NCI-H2196 treated with DMSO at 0.1 percent for 48 hours (cell line): ENCODE results near the gene RAPGEF6.
"Not testable (repeated sequence)": the region's sequence is repeated elsewhere in the genome, so short reads cannot be mapped to it uniquely, and the experiment has no call there.

Experiments used
- DNase-seq: peaks from one replicate; lab custom pipeline; 2025; ENCODE audit not compliant: unreplicated experiment; lab: John Stamatoyannopoulos, UW

The RAPGEF6 gene

DNA sequence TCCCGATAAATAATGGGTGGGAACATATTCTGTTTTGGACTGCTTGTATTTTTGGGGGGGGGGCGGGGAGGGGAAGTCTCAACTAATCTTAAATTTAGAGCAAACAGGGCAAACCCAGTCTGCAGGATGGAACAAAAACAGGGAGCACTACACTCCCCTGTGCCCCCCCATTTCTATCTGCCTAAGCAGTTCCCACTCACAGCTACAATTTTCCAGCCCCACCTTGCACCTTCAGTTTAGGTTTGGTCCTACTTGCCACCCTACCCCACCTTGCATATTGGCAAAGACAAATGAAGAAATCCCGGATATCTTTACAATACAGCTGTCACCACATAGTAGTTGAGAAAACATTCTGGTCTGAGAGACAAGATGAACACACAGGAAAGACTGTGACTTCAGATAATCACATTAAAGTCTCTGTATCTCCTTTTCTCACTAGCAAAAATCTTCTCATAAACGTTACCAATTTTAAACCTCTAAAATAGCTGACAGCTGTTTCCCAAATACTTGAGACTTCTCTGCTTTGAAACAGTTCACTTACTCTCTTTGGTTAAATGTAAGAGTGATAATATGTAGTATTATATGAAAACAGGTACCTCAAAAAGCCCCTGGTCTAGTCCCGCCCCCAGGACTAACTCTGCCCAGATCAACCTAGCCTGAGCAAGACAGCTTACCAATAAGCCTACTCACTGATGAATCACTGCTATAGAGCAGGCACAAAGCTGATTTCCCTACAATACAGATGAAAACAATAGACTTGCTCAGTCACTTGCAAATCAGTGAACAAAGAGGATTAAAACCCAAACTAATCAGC is 5.2 kb upstream of the RAPGEF6 start:
- no peak for DNase-seq

DNA sequence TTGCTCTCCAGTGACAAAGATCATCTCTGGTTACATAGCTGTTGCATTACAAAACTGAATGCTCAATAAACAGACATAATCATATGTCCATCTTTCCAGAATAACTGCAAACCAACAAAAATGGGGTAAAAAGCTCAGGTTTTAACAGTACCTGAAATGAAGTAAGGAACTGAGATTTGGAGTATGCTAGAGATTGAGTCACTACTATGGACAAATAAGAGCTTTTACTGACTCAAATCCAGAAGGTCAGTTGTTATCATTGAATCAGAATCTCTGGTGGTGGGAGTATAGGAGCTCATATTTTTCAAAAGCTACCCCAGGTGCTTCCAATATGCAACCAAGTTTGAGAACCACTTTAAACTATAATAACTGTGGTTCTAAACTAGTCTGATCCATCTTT is 4.1 kb upstream of the RAPGEF6 start:
- no peak for DNase-seq

DNA sequence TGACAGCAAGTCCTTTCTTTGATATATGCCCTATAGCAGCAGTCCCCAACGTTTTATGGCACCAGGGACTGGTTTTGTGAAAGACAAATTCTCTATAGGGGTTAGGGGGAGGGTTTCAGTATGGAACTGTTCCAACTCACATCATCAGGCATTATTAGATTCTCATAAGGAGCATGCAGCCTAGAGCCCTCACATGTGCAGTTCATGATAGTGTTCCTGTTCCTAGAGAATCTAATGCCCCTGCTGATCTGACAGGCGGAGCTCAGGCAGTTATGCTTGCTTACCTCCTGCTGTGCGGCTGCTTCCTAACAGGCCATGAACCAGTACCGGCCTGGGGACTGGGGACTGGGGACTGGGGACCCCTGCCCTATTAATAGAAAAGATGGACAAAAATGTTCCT is 2.7 kb upstream of the RAPGEF6 start:
- no peak for DNase-seq

- DNase-seq = no peak
These were observed 899 bp upstream of the RAPGEF6 start for GRCh38 chr5:131635684-131636572.

DNA sequence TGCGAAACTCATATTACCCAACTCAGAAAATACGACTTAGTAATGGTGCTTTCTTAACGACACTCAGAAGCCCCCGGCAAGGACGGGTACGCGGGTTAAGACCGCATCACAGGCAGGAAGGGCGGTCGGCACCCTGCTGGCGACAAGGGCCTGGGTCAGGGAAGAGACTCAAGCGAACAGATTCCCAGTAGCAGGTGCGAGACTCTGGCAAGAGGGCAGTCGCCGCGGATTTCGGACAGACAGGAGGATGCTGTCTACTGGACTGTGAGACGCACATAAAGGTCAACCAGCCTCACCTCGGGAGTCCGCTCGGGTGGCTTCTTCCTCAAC is 398 bp downstream of the RAPGEF6 start:
- DNase-seq = no peak

DNA sequence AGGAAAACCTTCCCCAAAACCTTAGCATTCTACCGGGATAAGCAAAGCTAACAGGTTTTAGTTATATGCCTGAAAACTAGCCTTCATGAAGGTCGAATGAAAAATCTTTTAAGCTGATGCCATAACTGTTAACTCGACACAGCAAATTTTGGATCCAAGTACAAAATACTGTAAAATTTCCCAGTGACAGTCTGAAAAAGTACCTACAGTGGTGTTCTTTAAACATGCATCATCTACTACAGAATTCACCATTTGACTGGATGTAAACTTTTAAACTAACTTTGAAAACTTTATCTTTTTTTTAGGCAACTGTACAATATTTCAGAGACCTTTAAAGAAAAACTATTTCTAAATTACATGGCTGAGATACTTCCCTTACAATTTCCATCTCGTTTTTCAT is 791 bp downstream of the RAPGEF6 start:
- DNase-seq = no peak

DNA sequence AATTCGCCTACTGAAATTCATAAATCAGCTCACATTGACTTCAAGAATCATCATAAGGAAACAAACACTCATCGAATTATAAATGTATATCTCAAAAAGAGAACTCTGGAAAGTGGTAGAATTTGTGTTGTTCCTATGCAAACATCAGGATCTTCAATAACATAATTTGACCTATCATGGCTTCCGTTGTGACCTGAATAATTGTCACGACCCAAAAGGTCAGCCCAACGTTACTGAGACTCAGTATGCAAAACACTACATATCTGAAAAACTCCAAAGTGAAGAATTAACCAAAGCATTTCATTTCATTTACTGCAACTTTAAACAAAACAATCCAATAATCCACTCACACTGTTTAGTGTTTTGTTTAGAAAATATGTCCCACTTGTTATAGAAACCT is 1.2 kb downstream of the RAPGEF6 start:
- no peak for DNase-seq

DNA sequence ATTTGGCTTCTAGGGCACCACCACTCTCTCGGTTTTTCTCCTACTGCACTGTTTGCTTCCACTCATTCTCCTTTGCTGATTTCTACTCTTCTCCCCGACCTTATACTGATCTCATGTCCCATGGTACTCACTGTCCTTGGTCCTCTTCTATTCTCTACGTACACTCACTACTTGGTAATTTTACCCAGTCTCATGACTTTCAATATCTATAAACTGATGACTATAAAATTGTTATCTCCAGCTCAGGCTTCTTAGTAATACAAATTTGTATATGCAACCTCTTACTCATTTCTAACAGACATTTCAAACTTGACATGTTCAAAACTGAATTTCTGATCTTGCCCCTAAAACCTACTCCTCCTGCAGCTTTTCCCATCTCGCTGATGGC is 4.1 kb downstream of the RAPGEF6 start:
- no peak for DNase-seq

GRCh38 chr5:131630208-131630962 is 4.6 kb downstream of the RAPGEF6 start:
- no peak for DNase-seq

DNA sequence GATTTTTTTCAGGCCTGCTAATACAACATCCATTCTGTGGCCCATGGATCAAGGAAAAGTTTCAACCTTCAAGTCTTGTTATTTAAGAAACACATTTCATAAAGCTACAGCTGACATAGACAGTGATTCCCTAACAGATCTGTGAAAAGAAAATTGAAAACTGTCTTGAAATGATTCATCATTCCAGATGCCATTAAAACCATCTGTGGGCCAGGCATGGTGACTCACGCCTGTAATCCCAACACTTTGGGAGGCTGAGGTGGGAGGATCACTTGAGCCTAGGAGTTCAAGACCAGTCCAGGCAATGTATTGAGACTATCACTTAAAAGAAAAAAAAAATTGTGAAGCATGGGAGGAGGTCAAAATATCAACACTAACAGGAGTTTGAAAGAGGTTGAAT is 6.0 kb downstream of the RAPGEF6 start:
- DNase-seq = no peak

DNA sequence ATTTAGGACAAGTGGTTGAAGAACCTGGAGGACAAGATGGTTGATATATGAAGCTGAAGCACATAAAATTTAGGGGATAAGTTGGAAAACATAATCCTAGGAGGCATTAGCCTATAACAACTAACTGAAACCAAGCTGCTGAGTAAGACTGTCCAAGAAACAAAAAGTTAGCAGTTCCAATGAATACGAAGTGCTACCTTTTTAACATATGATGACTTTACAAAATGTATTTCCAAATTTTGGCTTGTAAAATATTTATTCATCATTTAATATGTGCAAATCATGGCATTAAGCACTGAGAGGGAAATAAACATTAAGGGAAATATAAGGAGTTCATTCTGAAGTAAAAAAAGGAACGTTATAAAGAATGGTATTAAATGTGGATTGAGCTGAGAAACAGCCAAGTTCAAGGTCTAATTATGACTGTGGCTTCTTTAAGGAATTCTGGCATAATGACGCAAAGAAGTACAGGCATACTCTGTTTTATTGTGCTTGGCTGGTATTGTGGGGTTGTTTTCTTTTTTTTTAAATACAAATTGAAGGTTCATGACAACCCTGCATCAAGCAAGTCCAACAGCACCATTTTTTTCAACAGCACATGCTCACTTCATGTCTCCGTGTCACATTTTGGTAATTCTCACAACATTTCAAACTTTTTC is 7.7 kb downstream of the RAPGEF6 start:
- DNase-seq = no peak

GRCh38 chr5:131622633-131623032 is 12.4 kb downstream of the RAPGEF6 start:
- no peak for DNase-seq

- DNase-seq = not testable (repeated sequence)
These were observed 13.9 kb downstream of the RAPGEF6 start for GRCh38 chr5:131621164-131621563.

DNA sequence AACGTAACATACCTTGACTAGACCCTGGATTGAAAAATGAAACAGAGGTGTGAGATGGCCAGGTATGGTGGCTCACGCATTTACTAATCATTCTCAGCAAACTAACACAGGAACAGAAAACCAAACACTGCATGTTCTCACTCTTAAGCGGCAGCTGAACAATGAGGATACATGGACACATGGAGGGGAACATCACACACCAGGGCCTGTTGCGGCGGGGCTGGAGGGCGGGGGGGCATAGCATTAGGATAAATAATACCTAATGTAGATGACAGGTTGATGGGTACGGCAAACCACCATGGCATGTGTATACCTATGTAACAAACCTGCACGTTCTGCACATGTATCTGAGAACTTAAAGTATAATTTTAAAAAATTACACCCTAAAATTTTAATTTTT is 15.9 kb downstream of the RAPGEF6 start:
- no peak for DNase-seq

GRCh38 chr5:131617140-131617822 is 17.7 kb downstream of the RAPGEF6 start:
- DNase-seq = no peak

DNA sequence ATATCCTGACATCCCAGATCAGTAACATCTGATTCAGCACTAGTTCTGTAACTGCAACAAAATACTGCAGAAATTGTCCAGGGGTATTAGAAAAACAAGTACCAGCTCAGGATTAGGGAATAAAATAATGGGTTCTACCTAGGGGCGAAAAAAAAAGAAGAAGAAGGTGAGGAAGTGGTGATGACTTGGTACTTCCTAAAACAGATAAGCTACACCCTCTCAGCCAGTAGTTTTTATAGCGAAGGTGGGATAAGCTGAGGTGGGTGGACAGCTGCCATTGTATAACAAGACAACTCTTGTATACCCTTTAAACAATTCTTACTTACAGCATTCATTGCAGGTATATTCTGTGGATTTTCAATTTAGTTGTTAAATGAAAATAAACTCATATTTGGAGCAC is 19.1 kb downstream of the RAPGEF6 start:
- no peak for DNase-seq

DNA sequence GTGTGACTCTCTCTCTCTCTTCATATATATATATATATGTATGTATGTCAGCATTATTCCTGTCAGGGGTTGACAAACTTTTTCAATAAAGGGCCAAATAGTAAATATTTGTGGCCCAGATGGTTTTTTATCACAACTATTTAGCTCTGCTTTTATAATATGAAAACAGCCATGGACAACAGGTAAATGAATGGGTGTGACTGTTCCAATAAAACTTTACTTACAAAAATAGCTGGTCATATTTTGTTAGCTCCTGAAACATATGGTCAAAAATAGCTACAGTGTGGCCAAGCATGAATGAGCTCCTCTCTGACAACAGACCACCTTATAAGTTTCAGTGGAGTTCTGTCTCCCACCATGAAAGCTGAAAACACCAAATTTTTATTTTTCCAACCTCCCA is 21.6 kb downstream of the RAPGEF6 start:
- DNase-seq = no peak

DNA sequence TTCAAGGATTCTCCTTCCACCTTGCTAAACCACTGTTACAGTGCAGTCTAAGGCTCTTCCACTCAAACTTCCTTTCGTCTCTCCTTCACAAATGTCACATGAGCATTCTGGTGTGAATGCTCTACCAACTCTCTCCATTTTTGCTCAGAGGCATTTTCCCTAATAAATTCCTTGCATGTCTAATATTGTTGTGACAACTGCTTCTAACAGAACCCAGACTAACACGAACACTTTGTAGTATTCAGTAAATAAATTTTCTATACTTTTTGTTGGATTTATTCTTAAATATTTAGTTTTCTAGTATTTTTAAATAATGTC is 24.0 kb downstream of the RAPGEF6 start:
- no peak for DNase-seq

- no peak for DNase-seq
These were observed 24.6 kb downstream of the RAPGEF6 start for GRCh38 chr5:131610198-131611063.

- no peak for DNase-seq
These were observed 25.3 kb downstream of the RAPGEF6 start for GRCh38 chr5:131609774-131610173.
